DND-41 (cell line): ENCODE results near the gene ZC3H12C.

Experiments used
- EZH2 ChIP-seq: IDR thresholded peaks from 3 replicates; pipeline ENCODE4 v1.6.1; 2012; ENCODE audit warnings: borderline replicate concordance, low read depth, mild to moderate bottlenecking, moderate library complexity, low read length, inconsistent platforms; ENCODE audit not compliant: severe bottlenecking
- TF ChIP-seq, protein P1 (sequence below): IDR thresholded peaks from 2 replicates; pipeline ENCODE4 v1.5.1; 2012; ENCODE audit warnings: borderline replicate concordance, low read length, moderate library complexity, mild to moderate bottlenecking; ENCODE audit not compliant: poor library complexity, severe bottlenecking; ENCODE audit errors: extremely low read depth

DNA sequence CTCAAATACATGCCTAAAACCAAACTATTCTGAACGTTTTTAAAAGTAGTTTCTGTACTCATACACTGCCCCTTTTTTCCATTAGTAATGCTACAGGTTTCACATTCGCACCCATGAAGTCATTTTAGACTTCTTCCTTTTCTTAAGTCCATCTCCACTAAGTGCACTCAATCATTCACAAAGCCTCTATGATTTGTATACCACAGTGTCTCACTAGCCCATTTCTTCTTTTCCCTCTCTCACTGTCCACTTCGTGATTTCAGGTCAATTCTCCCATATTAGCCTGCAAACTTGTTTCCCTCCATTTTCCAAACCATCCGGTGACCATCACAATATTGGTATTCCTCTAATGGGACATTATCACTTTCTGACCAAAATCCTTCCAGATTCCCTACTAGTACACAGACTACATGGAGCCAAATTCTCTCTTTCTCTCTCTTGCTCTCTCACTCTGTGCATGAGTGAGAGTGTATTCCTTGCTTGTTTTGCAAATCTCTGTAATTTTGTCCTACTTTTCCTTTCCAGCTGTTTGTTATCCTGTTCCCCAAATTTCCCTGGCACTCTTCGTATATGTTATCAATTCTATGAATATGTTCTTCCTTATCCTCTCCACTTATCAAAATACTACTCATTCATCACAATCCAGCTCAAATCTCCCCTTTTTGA is 3.4 kb upstream of the ZC3H12C start:
- TF ChIP-seq, protein P1, sequence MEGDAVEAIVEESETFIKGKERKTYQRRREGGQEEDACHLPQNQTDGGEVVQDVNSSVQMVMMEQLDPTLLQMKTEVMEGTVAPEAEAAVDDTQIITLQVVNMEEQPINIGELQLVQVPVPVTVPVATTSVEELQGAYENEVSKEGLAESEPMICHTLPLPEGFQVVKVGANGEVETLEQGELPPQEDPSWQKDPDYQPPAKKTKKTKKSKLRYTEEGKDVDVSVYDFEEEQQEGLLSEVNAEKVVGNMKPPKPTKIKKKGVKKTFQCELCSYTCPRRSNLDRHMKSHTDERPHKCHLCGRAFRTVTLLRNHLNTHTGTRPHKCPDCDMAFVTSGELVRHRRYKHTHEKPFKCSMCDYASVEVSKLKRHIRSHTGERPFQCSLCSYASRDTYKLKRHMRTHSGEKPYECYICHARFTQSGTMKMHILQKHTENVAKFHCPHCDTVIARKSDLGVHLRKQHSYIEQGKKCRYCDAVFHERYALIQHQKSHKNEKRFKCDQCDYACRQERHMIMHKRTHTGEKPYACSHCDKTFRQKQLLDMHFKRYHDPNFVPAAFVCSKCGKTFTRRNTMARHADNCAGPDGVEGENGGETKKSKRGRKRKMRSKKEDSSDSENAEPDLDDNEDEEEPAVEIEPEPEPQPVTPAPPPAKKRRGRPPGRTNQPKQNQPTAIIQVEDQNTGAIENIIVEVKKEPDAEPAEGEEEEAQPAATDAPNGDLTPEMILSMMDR, result no peak
- TF ChIP-seq EZH2, result no peak
